ENCODE results near the gene LIMS1.

LIMS1 gene

GRCh38 chr2:108617617-108618016 is 83.3 kb downstream of the LIMS1 start:
- no peak for DNase-seq

DNA sequence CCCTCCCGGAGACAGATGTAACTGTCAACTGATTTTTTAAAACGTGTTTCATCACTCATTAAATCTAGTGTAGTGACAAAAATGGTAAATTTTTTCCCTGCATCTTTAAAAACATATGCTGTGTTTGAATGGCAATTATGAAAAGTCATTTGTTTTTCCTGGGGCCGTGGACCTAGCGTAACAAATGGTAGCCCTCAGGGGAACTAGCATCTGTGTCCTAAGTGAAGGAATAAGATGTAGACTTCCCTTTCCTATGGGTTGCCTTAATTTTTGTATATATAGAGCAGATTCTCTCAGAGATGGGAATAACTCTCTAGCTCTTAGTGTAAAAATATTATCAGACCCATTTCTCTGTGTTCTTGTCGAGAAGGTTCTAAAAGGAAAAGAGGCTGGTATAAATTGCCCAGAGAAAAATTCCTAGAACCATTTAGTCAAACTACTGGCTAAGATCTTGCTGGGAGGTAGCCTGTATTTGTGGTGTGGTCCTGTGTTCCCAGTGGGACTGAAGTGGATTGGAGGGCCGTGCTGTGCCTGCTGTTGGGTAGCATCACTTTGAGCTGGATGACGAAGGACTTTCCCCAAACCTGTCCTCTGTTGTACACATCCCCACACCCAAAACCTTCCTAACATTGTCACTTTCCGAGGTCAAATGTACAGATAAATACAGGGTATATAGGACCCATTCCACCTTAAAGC is 85.8 kb downstream of the LIMS1 start:
- DNase-seq, result no peak

DNA sequence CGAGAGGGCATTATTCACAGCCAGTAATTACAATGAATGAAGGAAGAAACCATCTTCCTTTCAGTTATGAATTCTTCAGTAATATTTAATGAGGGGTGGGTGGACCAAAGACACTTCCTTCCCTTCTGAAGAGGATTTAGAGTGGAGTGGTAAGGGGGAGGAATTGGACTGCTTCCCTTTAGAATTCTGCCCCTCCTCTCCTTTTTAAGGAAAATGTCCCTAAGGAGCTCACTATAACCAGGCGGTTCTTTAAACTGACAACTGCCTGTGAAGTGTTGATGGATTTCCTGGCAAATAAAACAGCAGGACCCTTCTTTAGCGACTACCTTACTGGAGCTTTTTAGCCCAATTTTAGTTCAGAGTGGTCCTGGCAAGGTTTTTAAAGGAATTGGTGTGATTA is 86.4 kb downstream of the LIMS1 start:
- no peak for DNase-seq

- DNase-seq, result peak; percentile 21
These were observed 86.9 kb downstream of the LIMS1 start for GRCh38 chr2:108621087-108621559.

- no peak for DNase-seq
These were observed 87.7 kb downstream of the LIMS1 start for GRCh38 chr2:108621687-108622681.

DNA sequence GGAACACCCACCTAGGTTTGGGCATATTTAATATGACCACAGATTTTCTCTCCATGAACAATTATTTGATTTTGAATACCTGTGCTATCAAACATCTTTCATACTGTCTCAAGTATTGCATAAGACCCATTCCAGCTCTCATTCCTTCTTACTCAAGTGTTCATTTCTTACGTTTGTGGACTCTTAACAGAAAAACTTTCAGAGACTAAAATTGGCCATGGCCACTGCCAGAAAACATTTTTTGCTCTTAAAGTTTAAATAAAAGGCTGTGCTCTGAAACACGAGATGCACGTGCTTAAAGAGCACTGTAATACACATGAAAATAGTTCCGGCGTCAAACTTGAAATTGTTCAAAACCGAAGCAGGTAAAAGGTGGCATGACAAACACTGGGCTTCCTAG is 89.3 kb downstream of the LIMS1 start:
- no peak for DNase-seq

GRCh38 chr2:108625186-108625827 is 91.0 kb downstream of the LIMS1 start:
- no peak for DNase-seq

DNA sequence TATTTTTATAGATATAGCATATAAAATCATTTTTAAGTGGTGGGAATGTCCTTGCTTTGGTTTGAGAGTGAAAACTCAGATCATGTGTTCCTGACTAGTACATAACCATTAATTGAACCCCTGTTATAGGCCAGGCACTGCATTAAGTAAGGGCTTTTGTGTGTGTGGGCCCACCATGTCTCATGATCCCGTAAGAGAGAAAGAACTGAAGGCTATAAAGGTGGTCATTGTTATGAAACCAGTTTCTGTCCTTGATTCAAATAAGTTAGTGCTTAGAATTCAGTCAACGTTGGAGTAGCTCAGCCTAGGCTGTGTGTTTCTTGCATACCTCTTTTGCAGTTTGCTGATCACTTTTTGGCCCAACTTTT is 91.5 kb downstream of the LIMS1 start:
- DNase-seq, result no peak

DNA sequence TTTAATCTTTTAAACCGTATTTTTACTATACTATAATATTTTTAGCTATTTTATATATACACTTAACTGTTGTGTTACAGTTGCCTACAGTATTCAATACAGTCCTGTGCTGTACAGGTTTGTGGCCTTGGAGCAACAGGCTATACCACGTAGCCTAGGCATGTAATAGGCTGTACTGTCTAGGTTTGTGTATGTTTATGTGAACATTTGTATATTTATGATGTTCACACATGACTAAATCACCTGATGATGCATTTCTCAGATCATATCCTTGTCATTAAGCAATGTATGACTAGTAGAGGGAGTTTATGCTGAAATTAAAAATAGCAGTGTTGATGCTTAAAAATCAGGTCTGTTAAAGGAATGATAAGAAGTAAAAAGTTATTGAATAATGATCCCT is 92.7 kb downstream of the LIMS1 start:
- DNase-seq, result no peak

- DNase-seq, result no peak
These were observed 93.8 kb downstream of the LIMS1 start for GRCh38 chr2:108627911-108628567.

DNA sequence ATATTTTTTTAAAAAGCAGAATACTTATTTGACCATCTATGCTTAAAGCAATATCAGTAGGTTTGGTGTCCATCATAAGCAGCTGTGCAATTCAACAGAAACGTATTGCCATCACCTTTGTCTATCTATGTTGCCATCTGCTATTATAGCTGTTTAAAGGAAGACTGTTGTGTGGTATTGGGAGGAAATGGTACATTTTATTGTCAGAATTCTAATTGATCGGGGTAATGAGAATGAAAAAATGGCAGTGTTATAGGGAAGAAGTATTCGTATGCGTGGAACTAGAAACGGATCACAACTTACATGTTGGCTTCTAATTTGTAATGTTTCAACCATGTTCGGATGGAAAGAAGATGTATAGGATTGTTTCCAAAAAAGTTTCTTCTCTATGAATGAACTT is 94.7 kb downstream of the LIMS1 start:
- no peak for DNase-seq

DNA sequence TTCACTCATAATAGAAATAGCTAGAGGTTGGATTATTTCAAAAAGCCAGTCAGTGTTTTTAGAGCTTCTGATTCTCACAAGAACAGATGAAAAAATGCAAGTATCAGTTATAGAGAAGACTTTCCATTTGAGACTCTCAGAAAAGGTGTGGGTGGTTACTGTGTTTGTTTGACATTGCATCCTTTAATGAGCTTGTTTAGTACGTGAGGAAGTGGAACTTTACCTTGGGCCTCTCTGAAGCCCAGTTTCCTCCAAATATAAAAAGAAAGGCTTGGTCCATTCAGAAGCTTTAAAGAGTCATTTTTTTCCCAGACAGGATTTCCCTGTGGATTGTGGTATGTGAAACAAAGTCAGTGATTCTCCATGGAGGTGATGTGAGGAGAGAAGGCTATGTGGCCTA is 95.1 kb downstream of the LIMS1 start:
- DNase-seq, result no peak

DNA sequence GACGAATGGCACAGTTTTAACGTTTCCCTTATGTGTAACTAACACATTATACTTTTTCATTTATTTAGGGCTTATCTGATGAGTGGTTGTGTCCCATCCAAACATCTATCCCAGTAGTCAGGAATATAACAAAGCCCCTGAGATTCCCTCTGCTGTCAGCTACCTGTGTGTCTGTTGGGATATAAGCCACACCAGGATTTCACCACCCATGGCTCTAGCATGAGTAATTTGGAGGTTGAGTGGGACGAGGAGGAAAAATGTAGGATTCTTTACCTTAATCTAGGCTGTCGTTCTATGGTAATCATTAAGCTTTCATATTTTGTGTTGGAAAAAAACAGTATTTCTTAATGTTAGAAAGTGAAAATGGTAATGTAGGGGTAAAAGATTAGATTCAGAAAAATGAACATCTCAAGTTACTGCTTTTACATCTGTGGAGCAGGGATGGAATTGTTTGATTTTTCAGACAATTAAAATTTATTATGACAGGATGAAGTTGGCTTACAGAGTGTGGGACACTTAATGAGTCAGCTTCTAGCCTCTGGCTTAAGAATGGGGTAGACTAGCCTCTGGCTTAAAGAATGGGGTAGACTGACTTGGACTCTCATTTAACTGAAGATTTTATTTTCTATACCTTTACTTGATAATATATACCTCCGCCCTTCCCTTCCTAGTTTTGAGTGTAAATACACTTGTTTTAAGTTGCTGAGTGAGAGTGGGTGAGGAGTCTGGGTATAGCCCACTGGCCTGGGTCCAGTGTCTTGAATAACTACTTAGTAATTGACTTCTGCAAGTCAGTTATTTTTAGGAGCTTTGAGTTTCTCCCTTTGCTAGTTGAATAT is 96.5 kb downstream of the LIMS1 start:
- DNase-seq, result no peak

GRCh38 chr2:108632332-108633160 is 98.3 kb downstream of the LIMS1 start:
- DNase-seq, result no peak

- no peak for DNase-seq
These were observed 99.1 kb downstream of the LIMS1 start for GRCh38 chr2:108633409-108633808.

- no peak for DNase-seq
These were observed 99.7 kb downstream of the LIMS1 start for GRCh38 chr2:108634011-108634410.

- no peak for DNase-seq
These were observed 100.4 kb downstream of the LIMS1 start for GRCh38 chr2:108634576-108635160.

- DNase-seq, result no peak
These were observed 101.5 kb downstream of the LIMS1 start for GRCh38 chr2:108635630-108636354.

- DNase-seq, result no peak
These were observed 103.0 kb downstream of the LIMS1 start for GRCh38 chr2:108637304-108637669.

- DNase-seq, result no peak
These were observed 106.5 kb downstream of the LIMS1 start for GRCh38 chr2:108640731-108641130.

All from GDM1 (cell line).